Glutamatergic neuron (in vitro differentiated cells): ENCODE measurements around the gene SCNM1. TPM values are rescaled to one million over a fixed set of nuclear protein-coding genes. Genes with fewer than 3 reads are reported as not detected.
"Not testable (repeated sequence)": the region's sequence is repeated elsewhere in the genome, so short reads cannot be mapped to it uniquely, and the experiment has no call there.

Experiments
- DNase-seq: peaks from one replicate; pipeline ENCODE4 v3.0.0; 2022
- H3K27ac Mint-ChIP-seq: one replicate; pipeline ENCODE4 v1.8.0; 2020; ENCODE audit warnings: mild to moderate bottlenecking, mixed read lengths, inconsistent platforms; ENCODE audit not compliant: unreplicated experiment
- H3K27me3 Mint-ChIP-seq: one replicate; pipeline ENCODE4 v1.8.0; 2020; ENCODE audit warnings: mild to moderate bottlenecking, moderate library complexity, mixed read lengths, inconsistent platforms; ENCODE audit not compliant: unreplicated experiment
- H3K36me3 Mint-ChIP-seq: one replicate; pipeline ENCODE4 v1.8.0; 2020; ENCODE audit warnings: mild to moderate bottlenecking, mixed read lengths, inconsistent platforms; ENCODE audit not compliant: unreplicated experiment
- H3K4me1 Mint-ChIP-seq: one replicate; pipeline ENCODE4 v1.8.0; 2020; ENCODE audit warnings: mild to moderate bottlenecking, low read depth, mixed read lengths, inconsistent platforms; ENCODE audit not compliant: unreplicated experiment
- H3K4me3 Mint-ChIP-seq: one replicate; pipeline ENCODE4 v1.8.0; 2020; ENCODE audit warnings: mild to moderate bottlenecking, mixed read lengths, inconsistent platforms; ENCODE audit not compliant: unreplicated experiment
- H3K9me3 Mint-ChIP-seq: one replicate; pipeline ENCODE4 v1.8.0; 2020; ENCODE audit warnings: mild to moderate bottlenecking, moderate library complexity, mixed read lengths, inconsistent platforms; ENCODE audit not compliant: unreplicated experiment
- CTCF ChIP-seq: fragments of 200-600 bp; sonication (generic); IDR thresholded peaks from one replicate; pipeline ENCODE4 v1.5.0; 2021; ENCODE audit not compliant: partially characterized antibody, unreplicated experiment
- total RNA-seq: library from RNA; stranded (reverse); fragmentation: NEBNext Ultra II Directional; extraction: Animal tissue kit (Norgen Biotek cat#: 25700); gene quantifications from one replicate; pipeline ENCODE4 v1.2.1, GENCODE V29; 2021; ENCODE audit not compliant: unreplicated experiment

Gene SCNM1
- total RNA-seq, 1 donor from 2014 or later, result 44.2 TPM

DNA sequence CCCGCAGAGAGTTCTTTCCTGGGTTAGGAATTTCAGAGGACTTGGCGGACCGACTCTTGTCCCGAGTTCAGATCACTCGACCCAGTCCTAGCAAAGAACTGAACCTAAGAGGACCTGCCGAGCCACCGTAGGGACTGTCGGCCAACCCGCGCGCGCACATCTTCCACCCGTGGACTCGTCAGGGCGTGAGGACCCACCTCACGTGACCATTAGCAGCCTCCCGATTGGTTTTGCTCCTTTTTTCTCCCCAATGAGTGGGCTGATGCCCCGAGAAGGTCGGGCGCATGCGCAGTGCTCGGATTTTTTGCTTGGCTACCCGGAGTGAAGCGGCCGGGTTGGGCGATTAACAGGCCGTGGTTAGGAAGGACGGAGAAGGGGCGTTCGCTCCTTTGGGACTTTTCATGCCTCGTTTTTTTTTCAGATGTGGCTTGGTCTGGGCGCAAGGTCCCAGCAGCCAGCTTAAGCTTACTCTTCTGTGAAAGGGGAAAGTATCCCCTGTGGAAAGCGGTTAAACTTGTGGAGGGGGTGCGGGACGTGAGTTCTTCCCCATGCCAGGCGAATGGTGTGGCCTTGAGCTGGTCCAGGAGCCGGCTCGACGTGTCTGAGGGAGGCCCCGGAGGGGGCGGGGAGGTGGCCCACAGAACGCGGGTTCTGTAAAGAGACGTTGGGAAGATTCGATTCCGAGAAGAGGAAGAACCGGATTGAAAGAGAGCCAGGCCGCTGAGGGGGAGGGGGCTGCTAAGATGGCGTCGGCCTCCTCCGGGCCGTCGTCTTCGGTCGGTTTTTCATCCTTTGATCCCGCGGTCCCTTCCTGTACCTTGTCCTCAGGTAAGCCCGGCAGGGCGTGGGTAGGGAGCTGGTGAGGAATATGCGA is 32.5 kb downstream of the SCNM1 start, which contains the start of gene PIP5K1A:
TSS of gene PIP5K1A (plus strand) at position 299 of the 874 bp plus-strand sequence. CDS start at position 744, 445 bp downstream.
- Mint-ChIP-seq H3K27ac (peak within 1 kb of the TSS; percentile 96), H3K36me3 (no peaks in the 10 kb centered on the region), H3K4me3 (peak within 1 kb of the TSS; percentile 98), H3K4me1 (peaks cover 10% of the 10 kb centered on the region), H3K27me3 (peaks cover 11% of the 10 kb centered on the region), H3K9me3 (peaks cover 3% of the 10 kb centered on the region)
- TF ChIP-seq CTCF, result no peak
- DNase-seq, result peak; percentile 100

- no peaks in the 10 kb centered on the region for H3K36me3 Mint-ChIP-seq
- peak overlapping the region; percentile 98 for H3K4me3 Mint-ChIP-seq
- H3K27ac Mint-ChIP-seq, result peak overlapping the region; percentile 96
- DNase-seq, result no peak
- TF ChIP-seq CTCF, result no peak
- peaks cover 10% of the 10 kb centered on the region for H3K4me1 Mint-ChIP-seq
- H3K27me3 Mint-ChIP-seq, result peaks cover 11% of the 10 kb centered on the region
- H3K9me3 Mint-ChIP-seq, result peaks cover 3% of the 10 kb centered on the region
These were observed 34.1 kb downstream of the SCNM1 start for GRCh38 chr1:151199873-151200581.

DNA sequence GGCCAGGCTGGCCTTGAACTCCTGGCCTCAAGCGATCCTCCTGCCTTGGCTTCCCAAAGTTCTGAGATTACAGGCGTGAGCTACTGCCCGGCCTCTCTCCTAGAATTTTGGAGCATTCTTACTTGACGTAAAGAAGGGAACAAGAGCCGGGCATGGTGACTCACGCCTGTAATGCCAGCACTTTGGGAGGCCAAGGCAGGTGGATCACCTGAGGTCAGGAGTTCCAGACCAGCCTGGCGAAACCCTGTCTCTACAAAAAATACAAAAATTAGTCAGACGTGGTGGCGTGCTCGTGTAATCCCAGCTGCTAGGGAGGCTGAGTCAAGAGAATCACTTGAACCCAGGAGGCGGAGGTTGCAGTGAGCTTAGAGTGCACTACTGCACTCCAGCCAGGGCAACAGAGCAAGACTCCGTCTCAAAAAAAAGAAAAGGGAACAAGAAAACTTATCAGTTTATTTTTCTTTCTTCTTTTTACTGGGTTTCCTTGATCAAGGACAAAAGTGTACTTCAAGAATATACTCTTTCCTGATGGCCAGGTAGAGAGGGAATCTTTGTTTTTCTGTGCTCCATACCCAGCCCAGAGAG is 39.5 kb downstream of the SCNM1 start:
- H3K36me3 Mint-ChIP-seq, H3K4me3 Mint-ChIP-seq, H3K27me3 Mint-ChIP-seq, H3K27ac Mint-ChIP-seq, H3K4me1 Mint-ChIP-seq, H3K9me3 Mint-ChIP-seq, DNase-seq: not testable (repeated sequence)

GRCh38 chr1:151210830-151211229 is 44.9 kb downstream of the SCNM1 start:
- H3K4me1 Mint-ChIP-seq, result no peaks in the 10 kb centered on the region
- TF ChIP-seq CTCF, result no peak
- no peak for DNase-seq
- peaks cover 2% of the 10 kb centered on the region for H3K9me3 Mint-ChIP-seq
- H3K27ac Mint-ChIP-seq, result no peak overlapping the region
- no peak overlapping the region for H3K4me3 Mint-ChIP-seq
- peaks cover 4% of the 10 kb centered on the region for H3K36me3 Mint-ChIP-seq
- peaks cover 4% of the 10 kb centered on the region for H3K27me3 Mint-ChIP-seq

DNA sequence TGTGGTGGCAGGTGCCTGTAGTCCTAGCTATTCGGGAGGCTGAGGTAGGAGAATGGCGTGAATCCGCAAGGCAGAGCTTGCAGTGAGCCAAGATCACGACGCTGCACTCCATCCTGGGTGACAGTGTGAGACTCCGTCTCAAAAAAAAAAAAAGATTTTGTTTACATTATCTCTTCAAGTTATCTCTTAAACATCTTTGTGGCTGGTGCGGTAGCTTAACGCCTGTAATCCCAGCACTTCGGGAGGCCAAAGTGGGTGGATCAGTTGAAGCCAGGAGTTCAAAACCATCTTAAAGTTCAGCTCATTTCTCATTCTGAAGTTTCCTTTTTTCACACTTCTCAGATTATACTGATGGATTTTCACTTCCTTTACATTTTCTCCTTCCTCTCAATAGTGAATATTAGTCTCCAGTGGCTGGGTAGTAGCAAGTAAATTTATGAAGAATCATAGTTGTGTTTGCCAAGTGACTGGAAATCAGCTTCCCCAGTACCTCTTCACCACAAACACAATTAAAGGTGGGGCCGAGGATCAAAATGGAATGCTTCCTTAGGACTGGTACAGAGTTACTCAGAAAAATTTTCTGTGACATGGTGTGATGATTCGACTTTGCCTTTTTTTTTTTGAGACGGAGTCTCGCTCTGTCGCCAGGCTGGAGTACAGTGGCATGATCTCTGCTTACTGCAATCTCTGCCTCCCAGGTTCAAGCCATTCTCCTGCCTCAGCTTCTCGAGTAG is 46.2 kb downstream of the SCNM1 start:
- no peaks in the 10 kb centered on the region for H3K4me1 Mint-ChIP-seq
- no peak for DNase-seq
- no peak overlapping the region for H3K4me3 Mint-ChIP-seq
- peak overlapping the region; percentile 70 for H3K27ac Mint-ChIP-seq
- peaks cover 4% of the 10 kb centered on the region for H3K27me3 Mint-ChIP-seq
- peaks cover 4% of the 10 kb centered on the region for H3K36me3 Mint-ChIP-seq
- no peak for TF ChIP-seq CTCF
- no peaks in the 10 kb centered on the region for H3K9me3 Mint-ChIP-seq
